Activated naive CD4-positive, alpha-beta T cell treated with anti-CD3 and anti-CD28 coated beads, Interleukin-2, amount 50 U/mL, for 24 hours (primary cell): ENCODE data around the gene KIF27.

Experiments
- H3K27ac Mint-ChIP-seq: one replicate; pipeline ENCODE4 v1.8.0; 2021; ENCODE audit warnings: mild to moderate bottlenecking, mixed read lengths
- H3K27me3 Mint-ChIP-seq: one replicate; pipeline ENCODE4 v1.8.0; 2021; ENCODE audit warnings: mixed read lengths
- H3K36me3 Mint-ChIP-seq: one replicate; pipeline ENCODE4 v1.8.0; 2021; ENCODE audit warnings: mixed read lengths
- H3K4me1 Mint-ChIP-seq: one replicate; pipeline ENCODE4 v1.8.0; 2021; ENCODE audit warnings: mixed read lengths
- H3K4me3 Mint-ChIP-seq: one replicate; pipeline ENCODE4 v1.8.0; 2021; ENCODE audit warnings: mild to moderate bottlenecking, mixed read lengths
- H3K9me3 Mint-ChIP-seq: one replicate; pipeline ENCODE4 v1.8.0; 2021; ENCODE audit warnings: mixed read lengths

KIF27 gene

GRCh38 chr9:83794051-83794450, 127.2 kb downstream of the KIF27 start:
- Mint-ChIP-seq H3K9me3 (no peaks in the 10 kb centered on the region), H3K36me3 (peaks cover 7% of the 10 kb centered on the region), H3K4me3 (no peak overlapping the region), H3K27ac (no peak overlapping the region), H3K4me1 (no peaks in the 10 kb centered on the region), H3K27me3 (no peaks in the 10 kb centered on the region)

- Mint-ChIP-seq H3K27ac (no peak overlapping the region), H3K27me3 (no peaks in the 10 kb centered on the region), H3K36me3 (peaks cover 7% of the 10 kb centered on the region), H3K4me1 (no peaks in the 10 kb centered on the region), H3K9me3 (no peaks in the 10 kb centered on the region), H3K4me3 (no peak overlapping the region)
Observed at GRCh38 chr9:83792746-83793145, 128.5 kb downstream of the KIF27 start.
